Muscle of arm (tissue), 12 donors: ENCODE data around the gene DEFB113. TPM values are rescaled to one million over a fixed set of nuclear protein-coding genes. Genes with fewer than 3 reads are reported as not detected.

ENCODE experiments used
- DNase-seq: peaks from one replicate; pipeline ENCODE4 v3.0.0-alpha.2; 2013
- polyA plus RNA-seq, 12 donors: library from polyadenylated mRNA; unstranded; fragments of 120-200 nt; gene quantifications; one replicate each; pipeline ENCODE4 v1.2.1, GENCODE V29; 2013; ENCODE audit not compliant: insufficient read length in 12 of 12

The DEFB113 gene
- polyA plus RNA-seq, 12 donors: not detected

GRCh38 chr6:49937017-49937416, 32.4 kb downstream of the DEFB113 start:
- DNase-seq: no peak

- DNase-seq: no peak
These were observed 34.0 kb downstream of the DEFB113 start for GRCh38 chr6:49935387-49935786.

GRCh38 chr6:49934770-49935169, 34.7 kb downstream of the DEFB113 start:
- no peak for DNase-seq

GRCh38 chr6:49933526-49933925, 35.9 kb downstream of the DEFB113 start:
- no peak for DNase-seq

DNA sequence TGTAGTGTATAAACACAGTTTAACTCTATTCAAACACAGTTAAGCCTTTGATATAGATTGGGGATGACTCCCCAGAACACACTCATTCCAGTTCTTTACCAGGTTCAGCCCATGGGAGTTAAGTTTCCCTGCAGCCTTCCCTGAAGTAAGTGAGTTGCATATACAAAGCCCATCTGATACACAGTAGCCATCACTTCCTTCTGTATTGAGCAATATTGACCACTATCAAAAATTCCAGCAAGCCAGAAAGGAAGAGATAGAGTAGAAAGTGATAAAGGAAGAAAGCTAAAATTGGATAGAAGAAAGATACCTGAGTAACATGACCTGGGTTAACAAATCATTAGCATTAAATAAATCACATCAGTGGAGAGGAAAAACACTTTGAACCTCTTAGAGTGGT, 40.1 kb downstream of the DEFB113 start:
- DNase-seq: no peak

GRCh38 chr6:49923826-49924225, 45.6 kb downstream of the DEFB113 start:
- no peak for DNase-seq

DNA sequence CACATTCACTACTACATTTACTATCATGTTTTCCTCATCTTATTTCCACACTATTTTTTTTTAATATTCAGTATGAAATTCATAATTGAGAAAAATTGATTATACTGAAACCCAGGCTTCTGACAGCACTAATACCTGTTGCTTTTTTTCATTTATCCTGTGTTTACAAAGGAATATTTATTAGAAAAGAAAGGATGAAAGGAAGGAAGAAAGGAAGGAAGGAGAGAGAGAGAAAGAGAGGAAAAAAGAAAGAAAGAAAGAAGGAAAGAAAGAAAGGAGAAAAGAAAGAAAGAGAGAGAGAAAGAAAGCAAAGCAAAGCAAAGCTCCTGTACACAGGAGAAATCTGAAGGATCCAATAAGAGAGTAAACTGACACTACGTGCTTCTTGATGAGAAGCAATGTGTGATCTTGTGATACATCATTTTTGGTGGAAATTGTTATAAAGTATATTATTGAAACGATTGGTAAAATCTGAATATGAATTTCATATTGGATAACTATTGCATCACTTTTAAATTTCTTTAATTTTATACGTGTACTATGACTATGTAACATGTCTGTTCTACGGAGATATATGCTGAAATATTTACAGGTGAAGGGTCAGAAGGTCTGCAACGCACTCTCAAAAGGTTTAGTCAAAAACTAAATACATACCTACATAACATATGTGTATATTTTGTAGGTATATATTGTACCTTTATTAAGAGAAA, 49.3 kb downstream of the DEFB113 start:
- DNase-seq: no peak

GRCh38 chr6:49919261-49919660, 50.2 kb downstream of the DEFB113 start:
- no peak for DNase-seq

- DNase-seq: no peak
These were observed 50.6 kb downstream of the DEFB113 start for GRCh38 chr6:49918787-49919186.

Other genes starting within 250 kb of the DEFB113 start
- 1 to 10 TPM in 1 of 12 donors, under 1 TPM in 7, not detected in 4; 0.08 to 1.1 (median 0.22) TPM for gene CRISP3, start 225.2 kb downstream of the DEFB113 start, polyA plus RNA-seq
- not detected for gene PGK2, start 182.3 kb downstream of the DEFB113 start, polyA plus RNA-seq
- not detected for gene CRISP1, start 103.1 kb downstream of the DEFB113 start, polyA plus RNA-seq
- gene DEFB114, start 5.5 kb downstream of the DEFB113 start, polyA plus RNA-seq: not detected
- not detected for gene DEFB110, start 52.4 kb upstream of the DEFB113 start, polyA plus RNA-seq
- not detected for gene DEFB112, start 80.3 kb upstream of the DEFB113 start, polyA plus RNA-seq